NT2/D1 (cell line): ENCODE measurements around the gene THTPA.

Experiments
- DNase-seq: peaks from one replicate; pipeline ENCODE4 v3.0.0-alpha.2; 2011; ENCODE audit warnings: low read depth, low spot score
- H3K27me3 ChIP-seq: 2 replicates; pipeline ENCODE4 v1.6.0; 2011; ENCODE audit warnings: mild to moderate bottlenecking; ENCODE audit not compliant: insufficient read length, insufficient read depth
- H3K36me3 ChIP-seq: 2 replicates; pipeline ENCODE4 v1.6.1; 2011; ENCODE audit warnings: mild to moderate bottlenecking, low read length, mixed read lengths; ENCODE audit not compliant: insufficient read depth, insufficient read length
- H3K4me1 ChIP-seq: 2 replicates; pipeline ENCODE4 v1.5.1; 2011; ENCODE audit not compliant: insufficient read depth, insufficient read length
- H3K4me3 ChIP-seq: 2 replicates; pipeline ENCODE4 v1.5.1; 2011; ENCODE audit warnings: low read depth; ENCODE audit not compliant: insufficient read length
- H3K9ac ChIP-seq: 2 replicates; pipeline ENCODE4 v1.6.0; 2011; ENCODE audit warnings: low read depth; ENCODE audit not compliant: insufficient read length
- H3K9me3 ChIP-seq: 2 replicates; pipeline ENCODE4 v1.5.1; 2011; ENCODE audit warnings: mild to moderate bottlenecking, low read length; ENCODE audit not compliant: insufficient read depth
- SUZ12 ChIP-seq: IDR thresholded peaks from 2 replicates; pipeline ENCODE4 v1.6.1; 2011; ENCODE audit not compliant: insufficient read length, insufficient read depth; ENCODE audit errors: extremely low read depth
- YY1 ChIP-seq: IDR thresholded peaks from 2 replicates; pipeline ENCODE4 v1.6.1; 2011; ENCODE audit not compliant: insufficient read length, insufficient read depth
- ZNF274 ChIP-seq: IDR thresholded peaks from 2 replicates; pipeline ENCODE4 v1.6.1; 2011; ENCODE audit warnings: mild to moderate bottlenecking, low read depth, low read length

Gene THTPA

DNA sequence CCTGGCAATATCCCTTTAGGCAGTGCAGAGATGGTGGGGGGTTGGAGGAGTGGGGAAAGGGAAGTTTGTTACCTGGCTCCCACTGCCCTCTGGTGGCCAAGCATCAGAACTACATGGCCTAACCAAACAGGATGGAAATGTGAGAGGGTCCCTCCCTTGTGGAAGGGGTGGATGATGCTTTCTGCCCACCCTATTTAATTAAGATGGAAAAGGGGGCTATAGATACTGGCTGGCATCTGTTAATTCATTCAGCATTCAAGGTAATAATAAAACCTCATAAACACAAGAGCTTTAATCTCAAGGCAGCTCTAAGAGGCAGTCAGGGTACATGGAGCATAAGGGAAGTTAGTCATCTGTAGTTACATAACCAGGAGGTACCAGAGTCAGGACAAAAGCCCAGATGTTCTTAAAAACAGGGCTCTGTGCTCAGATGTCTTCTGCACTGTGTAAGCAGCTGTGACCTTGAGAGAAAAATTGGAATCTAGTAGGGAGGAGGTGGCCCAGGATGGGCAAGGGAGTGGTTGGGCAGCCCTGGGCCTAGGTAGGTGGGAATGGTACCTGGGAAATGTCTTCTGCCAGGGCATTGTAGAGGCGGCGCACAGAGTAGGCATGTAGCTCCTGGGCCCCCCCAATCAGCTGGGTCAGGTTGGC lies 6.9 kb downstream of the THTPA start:
- no peak overlapping the region for H3K4me3 ChIP-seq
- TF ChIP-seq ZNF274 (no peak), YY1 (no peak), SUZ12 (no peak)
- H3K9ac ChIP-seq = no peak overlapping the region
- no peak for DNase-seq
- H3K27me3 ChIP-seq = no peaks in the 10 kb centered on the region
- peaks cover 81% of the 10 kb centered on the region for H3K36me3 ChIP-seq
- no peaks in the 10 kb centered on the region for H3K9me3 ChIP-seq
- H3K4me1 ChIP-seq = peaks cover 7% of the 10 kb centered on the region

DNA sequence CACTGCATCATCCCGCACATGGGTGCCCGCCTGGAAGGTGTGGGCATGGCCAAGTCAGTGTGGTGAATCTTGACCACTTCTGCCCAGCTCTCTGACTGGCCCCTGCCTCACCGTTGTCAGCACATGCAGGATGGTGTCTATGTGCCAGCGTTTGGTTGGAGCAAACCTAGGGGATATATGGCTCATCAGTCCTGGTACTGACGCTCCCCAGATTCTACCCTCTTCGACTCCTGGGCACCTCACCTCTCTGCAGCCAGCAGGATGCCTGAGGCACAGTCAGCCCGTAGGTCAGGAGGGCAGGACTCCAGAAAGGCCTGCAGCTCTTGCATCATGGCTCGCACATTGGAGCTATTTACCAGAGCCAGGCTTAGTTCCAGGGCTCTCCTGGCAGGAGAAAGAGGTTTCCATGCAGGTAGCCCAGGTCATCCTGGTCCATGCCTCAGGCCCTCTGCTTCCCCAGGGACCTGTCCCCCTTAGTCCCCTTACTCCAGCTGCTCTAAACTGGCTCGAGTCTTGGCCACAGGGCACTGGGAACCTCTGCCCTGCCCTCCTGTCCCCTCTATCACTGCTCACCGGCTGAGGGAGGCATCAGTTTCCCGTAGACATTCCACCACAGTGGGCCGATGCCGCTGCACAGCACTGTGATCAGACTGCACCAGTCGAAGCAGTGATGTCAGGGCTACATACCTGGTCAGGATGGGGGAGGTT lies 7.6 kb downstream of the THTPA start:
- Histone ChIP-seq H3K27me3 (no peaks in the 10 kb centered on the region), H3K9ac (no peak overlapping the region), H3K4me1 (peaks cover 12% of the 10 kb centered on the region), H3K36me3 (peaks cover 74% of the 10 kb centered on the region), H3K9me3 (no peaks in the 10 kb centered on the region), H3K4me3 (no peak overlapping the region)
- no peak for DNase-seq
- no peak for TF ChIP-seq SUZ12

DNA sequence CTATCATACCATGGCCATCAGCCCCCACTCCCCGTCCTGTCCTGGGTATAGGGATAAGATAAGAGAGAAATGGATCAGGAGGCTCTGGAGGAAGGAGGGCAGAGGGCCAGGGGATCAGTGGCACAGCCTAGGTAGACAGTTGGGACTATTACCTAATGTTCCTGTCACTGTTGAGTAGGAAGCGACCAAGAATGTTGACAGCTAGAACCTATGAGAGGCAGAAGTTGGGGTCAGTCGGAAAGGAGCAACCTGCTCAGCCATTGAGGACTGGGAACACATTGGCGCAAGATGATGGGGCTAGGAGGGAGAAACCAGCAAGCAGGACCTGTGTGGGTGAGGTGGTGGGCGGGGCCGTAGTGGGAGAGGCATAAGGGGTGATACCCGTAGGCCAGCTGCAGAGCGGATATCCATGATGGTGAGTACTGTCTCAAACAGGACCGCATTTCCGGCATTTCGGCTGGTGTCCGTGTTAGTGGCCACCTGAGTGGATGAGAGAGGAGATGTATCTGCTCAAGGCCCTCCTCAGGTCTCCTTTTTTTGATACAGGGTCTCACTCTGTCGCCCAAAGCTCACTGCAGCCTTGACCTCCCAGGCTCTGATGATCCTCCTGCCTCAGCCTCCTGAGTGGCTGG lies 8.2 kb downstream of the THTPA start:
- TF ChIP-seq ZNF274 (no peak), YY1 (no peak), SUZ12 (no peak)
- no peak overlapping the region for H3K9ac ChIP-seq
- DNase-seq = no peak
- H3K9me3 ChIP-seq = no peaks in the 10 kb centered on the region
- H3K4me3 ChIP-seq = no peak overlapping the region
- peaks cover 12% of the 10 kb centered on the region for H3K4me1 ChIP-seq
- H3K36me3 ChIP-seq = peaks cover 67% of the 10 kb centered on the region
- no peaks in the 10 kb centered on the region for H3K27me3 ChIP-seq

DNA sequence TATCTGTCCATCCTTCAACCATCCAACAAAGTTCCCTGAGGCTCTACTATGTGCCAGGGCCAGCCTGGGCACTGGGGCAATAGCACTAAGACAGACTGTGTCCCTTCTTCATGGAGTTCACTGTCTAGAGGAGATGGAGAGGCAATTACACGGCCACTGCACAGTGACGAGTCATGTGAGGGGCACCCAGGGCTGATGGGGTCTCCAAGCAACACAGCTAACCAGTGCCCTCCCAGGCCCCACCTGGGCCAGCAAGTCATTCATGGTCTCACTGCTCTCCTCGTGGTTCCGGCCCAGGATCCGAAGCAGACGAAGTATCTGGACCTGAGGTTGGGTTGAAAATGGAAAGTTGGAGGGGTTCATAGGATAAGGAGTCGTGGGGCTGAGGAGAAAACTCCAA lies 8.8 kb downstream of the THTPA start:
- DNase-seq = no peak
- H3K9ac ChIP-seq = no peak overlapping the region
- no peak overlapping the region for H3K4me3 ChIP-seq
- H3K4me1 ChIP-seq = peaks cover 17% of the 10 kb centered on the region
- TF ChIP-seq ZNF274 (no peak), YY1 (no peak), SUZ12 (no peak)
- H3K9me3 ChIP-seq = no peaks in the 10 kb centered on the region
- peaks cover 62% of the 10 kb centered on the region for H3K36me3 ChIP-seq
- H3K27me3 ChIP-seq = no peaks in the 10 kb centered on the region

DNA sequence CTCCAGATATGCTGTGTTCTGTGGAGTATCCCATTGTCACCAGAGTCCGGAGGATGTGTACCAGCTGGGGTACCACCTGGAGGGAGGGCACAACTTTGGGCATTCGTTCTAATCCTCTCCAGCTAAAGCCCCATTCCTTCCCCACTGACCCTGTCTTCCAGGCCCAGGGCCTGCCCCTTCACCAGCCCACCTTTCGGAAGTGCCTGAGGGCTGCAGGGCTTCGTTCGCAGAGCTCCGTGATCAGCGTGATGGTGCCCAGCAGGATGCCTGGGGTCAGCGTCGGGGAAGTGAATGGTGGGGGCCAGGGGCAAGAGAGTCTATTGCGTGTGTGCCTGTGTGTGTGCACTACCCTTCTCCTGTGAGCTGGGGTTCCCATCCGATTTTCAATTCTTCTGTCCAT lies 9.6 kb downstream of the THTPA start:
- H3K4me1 ChIP-seq = peaks cover 17% of the 10 kb centered on the region
- DNase-seq = no peak
- H3K4me3 ChIP-seq = no peak overlapping the region
- H3K36me3 ChIP-seq = peaks cover 55% of the 10 kb centered on the region
- TF ChIP-seq ZNF274 (no peak), SUZ12 (no peak), YY1 (no peak)
- no peaks in the 10 kb centered on the region for H3K27me3 ChIP-seq
- no peaks in the 10 kb centered on the region for H3K9me3 ChIP-seq
- no peak overlapping the region for H3K9ac ChIP-seq

DNA sequence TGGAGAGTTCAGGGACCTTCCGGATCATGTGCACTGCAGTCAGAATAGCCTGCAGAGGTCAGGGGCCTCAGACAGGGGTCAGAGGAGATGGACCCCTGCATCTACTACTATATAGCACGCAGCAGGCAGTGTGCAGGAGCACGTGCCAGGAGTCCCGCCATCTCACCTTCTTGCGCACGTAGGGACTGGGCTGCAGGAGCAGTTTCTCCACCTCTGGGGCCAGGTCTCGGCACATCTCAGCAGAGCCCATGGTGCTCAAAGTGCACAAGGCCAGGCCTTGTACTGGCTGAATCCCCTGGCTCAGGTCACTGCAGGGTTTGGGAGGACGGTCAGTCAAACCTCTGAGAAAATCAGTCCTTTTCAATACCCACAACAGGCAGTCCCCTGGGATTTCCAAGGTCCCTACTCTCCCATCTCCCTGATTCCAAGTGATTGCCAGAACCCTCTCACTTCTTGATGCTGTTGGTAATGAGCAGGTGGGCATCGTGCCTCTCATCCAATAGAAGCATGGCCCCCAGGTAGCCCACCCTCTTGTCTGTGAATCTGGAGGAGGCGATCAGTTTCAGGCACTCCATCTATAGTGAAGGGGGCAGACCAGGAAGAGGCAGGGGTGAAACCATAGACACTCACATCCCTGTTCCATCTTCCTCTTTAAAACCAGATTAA lies 10.2 kb downstream of the THTPA start:
- TF ChIP-seq SUZ12 (no peak), ZNF274 (no peak)
- Histone ChIP-seq H3K4me3 (peak overlapping the region; percentile 80), H3K9ac (peak overlapping the region; percentile 70), H3K36me3 (peaks cover 50% of the 10 kb centered on the region), H3K9me3 (no peaks in the 10 kb centered on the region), H3K4me1 (peaks cover 17% of the 10 kb centered on the region), H3K27me3 (no peaks in the 10 kb centered on the region)
- no peak for DNase-seq

DNA sequence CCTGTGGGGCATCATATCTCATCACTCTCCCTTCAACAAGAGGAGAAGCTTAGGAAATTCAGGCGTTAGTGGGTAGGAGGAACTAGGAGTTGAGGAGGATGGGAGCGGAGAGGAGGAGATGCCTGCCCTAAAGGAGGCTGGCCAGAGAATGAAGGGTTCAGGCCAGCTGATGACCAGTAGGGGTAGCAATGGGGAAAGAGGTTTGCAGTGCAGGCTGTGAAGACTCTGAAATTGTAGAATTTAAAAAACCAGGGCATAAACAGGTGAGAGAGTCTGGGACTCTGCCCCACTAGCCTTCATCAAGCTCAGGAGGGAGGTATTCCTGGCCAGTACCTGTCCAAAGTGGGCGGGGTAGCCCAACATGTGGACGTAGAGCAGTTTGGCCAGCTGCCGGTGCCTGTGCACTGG lies 10.7 kb downstream of the THTPA start:
- DNase-seq = no peak
- TF ChIP-seq YY1 = no peak
- no peak for TF ChIP-seq SUZ12
- TF ChIP-seq ZNF274 = no peak
- peak overlapping the region; percentile 80 for H3K4me3 ChIP-seq
- H3K36me3 ChIP-seq = peaks cover 44% of the 10 kb centered on the region
- peak overlapping the region; percentile 70 for H3K9ac ChIP-seq
- H3K4me1 ChIP-seq = peaks cover 17% of the 10 kb centered on the region
- no peaks in the 10 kb centered on the region for H3K27me3 ChIP-seq
- no peaks in the 10 kb centered on the region for H3K9me3 ChIP-seq
